Caco-2 (cell line): ENCODE results near the gene LGR6. TPM values are rescaled to one million over a fixed set of nuclear protein-coding genes. Genes with fewer than 3 reads are reported as not detected.

Experiments used
- BruUV-seq: library from RNA; stranded (reverse); fragments of 400-500 nt; replicated peaks from 2 replicates; lab custom pipeline; 2021; lab: Mats Ljungman, UMichigan
- CTCF ChIA-PET: fragments of 300-600 bp; sonication (Branson Sonifier 250); formaldehyde crosslinking; loops from one replicate; lab custom pipeline; 2022; ENCODE audit warnings: antibody characterized with exemption; lab: Charles Lee
- POLR2A ChIA-PET: fragments of 300-600 bp; sonication (Branson Sonifier 250); formaldehyde crosslinking; loops from one replicate; lab custom pipeline; 2022; ENCODE audit warnings: antibody characterized with exemption; lab: Charles Lee
- DNase-seq, 2 experiments: peaks; one replicate each; pipeline versions ENCODE4 v3.0.0 to v3.0.0-alpha.2; 2020 to 2022
- H3K27me3 ChIP-seq: replicated peaks from 2 replicates; pipeline ENCODE4 v1.6.0; 2011; ENCODE audit warnings: low read length; ENCODE audit not compliant: control insufficient read depth, insufficient read depth
- H3K36me3 ChIP-seq: 2 replicates; pipeline ENCODE4 v1.5.1; 2011; ENCODE audit warnings: low read length; ENCODE audit not compliant: control insufficient read depth, insufficient read depth
- H3K4me1 ChIP-seq: fragments of 250-450 bp; sonication (Bioruptor Pico); 2 replicates; pipeline ENCODE4 v1.5.1; 2020; ENCODE audit warnings: mild to moderate bottlenecking
- H3K4me3 ChIP-seq: 2 replicates; pipeline ENCODE4 v1.5.1; 2011; ENCODE audit warnings: low read depth, mild to moderate bottlenecking, control low read depth, low read length
- H3K9me3 ChIP-seq: fragments of 250-450 bp; sonication (Bioruptor Pico); 2 replicates; pipeline ENCODE4 v1.5.1; 2020; ENCODE audit warnings: mild to moderate bottlenecking, moderate library complexity
- H3K27ac Mint-ChIP-seq: one replicate; pipeline ENCODE4 v1.8.0; 2022; ENCODE audit warnings: mixed read lengths; ENCODE audit not compliant: unreplicated experiment
- H3K27me3 Mint-ChIP-seq: one replicate; pipeline ENCODE4 v1.8.0; 2022; ENCODE audit warnings: mixed read lengths; ENCODE audit not compliant: insufficient read depth, unreplicated experiment
- H3K36me3 Mint-ChIP-seq: one replicate; pipeline ENCODE4 v1.8.0; 2022; ENCODE audit warnings: mild to moderate bottlenecking, mixed read lengths; ENCODE audit not compliant: insufficient read depth, unreplicated experiment
- H3K4me1 Mint-ChIP-seq: one replicate; pipeline ENCODE4 v1.8.0; 2022; ENCODE audit warnings: low read depth, mixed read lengths; ENCODE audit not compliant: unreplicated experiment
- H3K4me3 Mint-ChIP-seq: one replicate; pipeline ENCODE4 v1.8.0; 2022; ENCODE audit warnings: mild to moderate bottlenecking, moderate library complexity, mixed read lengths; ENCODE audit not compliant: unreplicated experiment
- H3K9me3 Mint-ChIP-seq: one replicate; pipeline ENCODE4 v1.8.0; 2022; ENCODE audit warnings: mixed read lengths; ENCODE audit not compliant: unreplicated experiment
- CTCF ChIP-seq, 2 experiments: fragments of 200-600 bp in 1 of 2; IDR thresholded peaks; 1 replicate in 1 of 2; 2 replicates in 1 of 2; pipeline versions ENCODE4 v1.5.1 to v1.8.0; 2011 to 2022; ENCODE audit warnings: antibody characterized with exemption in 1 of 2, control low read depth in 1 of 2, inconsistent platforms in 1 of 2, low read depth in 1 of 2, low read length in 1 of 2, mild to moderate bottlenecking in 1 of 2, moderate library complexity in 1 of 2; ENCODE audit not compliant: insufficient read depth in 1 of 2, severe bottlenecking in 1 of 2, unreplicated experiment in 1 of 2
- intact Hi-C: fragments of 100-400 bp; cut with micrococcal nuclease; formaldehyde crosslinking; loops from one replicate; pipeline ENCODE4 v1.10.0; 2022; ENCODE audit not compliant: unreplicated experiment
- total RNA-seq: library from RNA; stranded (reverse); gene quantifications from 2 replicates; pipeline ENCODE4 v1.2.3, GENCODE V29; 2022

The LGR6 gene
- total RNA-seq, 1 experiment from 2014 or later, result 0.36 TPM

- ChIA-PET POLR2A (no interaction called here), CTCF (no interaction called here)
- BruUV-seq, result no TSS peak
- Histone ChIP-seq H3K36me3 (no peaks in the 10 kb centered on the region), H3K4me1 (peaks cover 6% of the 10 kb centered on the region; the same call in 1 of the 2 replicates), H3K27me3 (no peaks in the 10 kb centered on the region), H3K4me3 (no peak overlapping the region), H3K9me3 (no peaks in the 10 kb centered on the region)
- H3K4me3 Mint-ChIP-seq, result no peak overlapping the region
- no peaks in the 10 kb centered on the region for H3K36me3 Mint-ChIP-seq
- no peak overlapping the region for H3K27ac Mint-ChIP-seq
- H3K9me3 Mint-ChIP-seq, result no peaks in the 10 kb centered on the region
- H3K4me1 Mint-ChIP-seq, result no peaks in the 10 kb centered on the region
- no peak for TF ChIP-seq CTCF (IDR thresholded peaks at IDR 0.05; ENCODE audit: insufficient read depth in 1 of 2, low read depth in 1 of 2, low read length in 1 of 2, severe bottlenecking in 1 of 2, unreplicated experiment in 1 of 2)
- no peak for DNase-seq
- intact Hi-C loops, result no loop called here
- H3K27me3 Mint-ChIP-seq, result no peaks in the 10 kb centered on the region
Observed at GRCh38 chr1:202157945-202158344, 35.7 kb upstream of the LGR6 start.

GRCh38 chr1:202158810-202159533, 34.6 kb upstream of the LGR6 start:
- POLR2A ChIA-PET, result no interaction called here
- H3K9me3 Mint-ChIP-seq, result no peaks in the 10 kb centered on the region
- no peak for TF ChIP-seq CTCF (IDR thresholded peaks at IDR 0.05; ENCODE audit: insufficient read depth in 1 of 2, low read depth in 1 of 2, low read length in 1 of 2, severe bottlenecking in 1 of 2, unreplicated experiment in 1 of 2)
- Histone ChIP-seq H3K36me3 (no peaks in the 10 kb centered on the region), H3K4me3 (no peak overlapping the region), H3K4me1 (peaks cover 7% of the 10 kb centered on the region; the same call in 1 of the 2 replicates), H3K9me3 (no peaks in the 10 kb centered on the region), H3K27me3 (no peaks in the 10 kb centered on the region)
- no peaks in the 10 kb centered on the region for H3K36me3 Mint-ChIP-seq
- BruUV-seq, result no TSS peak
- no peak for DNase-seq
- intact Hi-C loops, result no loop called here
- no peaks in the 10 kb centered on the region for H3K27me3 Mint-ChIP-seq
- H3K27ac Mint-ChIP-seq, result no peak overlapping the region
- CTCF ChIA-PET, result interaction anchor here (1.4 kb wide), 1 partner anchor 30 kb away, joined by 3 read pairs; no protein-coding TSS in a partner anchor
- H3K4me3 Mint-ChIP-seq, result no peak overlapping the region
- H3K4me1 Mint-ChIP-seq, result no peaks in the 10 kb centered on the region

- no peaks in the 10 kb centered on the region for H3K36me3 Mint-ChIP-seq
- Histone ChIP-seq H3K4me1 (peaks cover 7% of the 10 kb centered on the region; the same call in 1 of the 2 replicates), H3K36me3 (no peaks in the 10 kb centered on the region), H3K27me3 (no peaks in the 10 kb centered on the region), H3K9me3 (no peaks in the 10 kb centered on the region), H3K4me3 (no peak overlapping the region)
- CTCF ChIA-PET, result interaction anchor here (1.0 to 1.4 kb wide), 2 partner anchors 12 to 29 kb away, joined by 3 read pairs; no protein-coding TSS in a partner anchor
- DNase-seq, result no peak
- no peak for TF ChIP-seq CTCF (IDR thresholded peaks at IDR 0.05; ENCODE audit: insufficient read depth in 1 of 2, low read depth in 1 of 2, low read length in 1 of 2, severe bottlenecking in 1 of 2, unreplicated experiment in 1 of 2)
- H3K9me3 Mint-ChIP-seq, result no peaks in the 10 kb centered on the region
- BruUV-seq, result no TSS peak
- H3K27ac Mint-ChIP-seq, result no peak overlapping the region
- intact Hi-C loops, result no loop called here
- no peaks in the 10 kb centered on the region for H3K27me3 Mint-ChIP-seq
- POLR2A ChIA-PET, result interaction anchor here (0.6 kb wide), 1 partner anchor 35 kb away, joined by 6 read pairs; no protein-coding TSS in a partner anchor
- no peak overlapping the region for H3K4me3 Mint-ChIP-seq
- no peaks in the 10 kb centered on the region for H3K4me1 Mint-ChIP-seq
Observed at GRCh38 chr1:202159534-202160371, 33.8 kb upstream of the LGR6 start.
